ENCODE data around the gene TNIP3. TPM values are rescaled to one million over a fixed set of nuclear protein-coding genes. Genes with fewer than 3 reads are reported as not detected.

The TNIP3 gene
- total and polyA plus RNA-seq, 11 donors = 0.07 to 0.59 (median 0.14) TPM; not detected in 8

DNA sequence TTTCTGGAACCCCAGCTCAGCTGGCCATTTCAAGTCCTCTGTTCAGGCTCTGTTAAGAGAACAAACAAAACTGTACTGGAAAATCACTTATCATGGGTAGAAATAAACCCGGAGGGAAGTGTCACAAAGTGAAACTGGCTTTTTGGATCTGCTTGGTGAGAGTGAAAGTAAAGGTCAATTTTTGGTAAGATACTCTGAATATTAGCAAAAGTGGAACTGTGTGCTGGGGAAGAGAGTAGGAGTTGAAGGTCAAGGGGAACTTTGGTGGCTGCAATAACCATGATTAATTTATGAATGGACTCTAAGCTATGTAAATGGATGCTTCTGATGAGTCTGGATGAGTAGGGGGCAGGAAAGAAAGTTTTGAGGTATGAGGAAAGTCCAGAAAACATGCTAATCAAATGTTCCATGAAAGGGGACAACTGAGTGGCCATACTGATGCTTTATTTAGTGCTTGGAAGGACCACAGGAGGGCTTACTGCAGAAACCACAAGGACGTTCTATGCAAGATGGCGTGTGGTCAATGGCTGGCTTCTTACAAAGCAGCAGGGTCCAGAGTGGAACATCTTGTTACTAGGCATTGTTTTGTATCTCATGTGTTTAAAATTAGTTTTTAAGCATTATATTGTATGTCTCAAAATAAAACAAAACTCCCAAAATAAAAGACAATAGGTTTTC, 36.8 kb upstream of the TNIP3 start:
- intact Hi-C loops (cut with DNase I) = no loop called here
- H3K27ac ChIP-seq = peak overlapping the region in 1 of 12 donors; percentile 43
- ATAC-seq = no peak
- H3K4me1 ChIP-seq = peaks cover 0 to 15% (median 0%) of the 10 kb centered on the region in 12 donors
- H3K36me3 ChIP-seq = no peaks in the 10 kb centered on the region
- DNase-seq = no peak
- TF ChIP-seq, protein P1, sequence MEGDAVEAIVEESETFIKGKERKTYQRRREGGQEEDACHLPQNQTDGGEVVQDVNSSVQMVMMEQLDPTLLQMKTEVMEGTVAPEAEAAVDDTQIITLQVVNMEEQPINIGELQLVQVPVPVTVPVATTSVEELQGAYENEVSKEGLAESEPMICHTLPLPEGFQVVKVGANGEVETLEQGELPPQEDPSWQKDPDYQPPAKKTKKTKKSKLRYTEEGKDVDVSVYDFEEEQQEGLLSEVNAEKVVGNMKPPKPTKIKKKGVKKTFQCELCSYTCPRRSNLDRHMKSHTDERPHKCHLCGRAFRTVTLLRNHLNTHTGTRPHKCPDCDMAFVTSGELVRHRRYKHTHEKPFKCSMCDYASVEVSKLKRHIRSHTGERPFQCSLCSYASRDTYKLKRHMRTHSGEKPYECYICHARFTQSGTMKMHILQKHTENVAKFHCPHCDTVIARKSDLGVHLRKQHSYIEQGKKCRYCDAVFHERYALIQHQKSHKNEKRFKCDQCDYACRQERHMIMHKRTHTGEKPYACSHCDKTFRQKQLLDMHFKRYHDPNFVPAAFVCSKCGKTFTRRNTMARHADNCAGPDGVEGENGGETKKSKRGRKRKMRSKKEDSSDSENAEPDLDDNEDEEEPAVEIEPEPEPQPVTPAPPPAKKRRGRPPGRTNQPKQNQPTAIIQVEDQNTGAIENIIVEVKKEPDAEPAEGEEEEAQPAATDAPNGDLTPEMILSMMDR (IDR thresholded peaks at IDR 0.05) = no peak
- no peak for TF ChIP-seq POLR2A (IDR thresholded peaks at IDR 0.05)
- H3K4me3 ChIP-seq = no peak overlapping the region
- H3K27me3 ChIP-seq = peaks cover 0 to 3% (median 0%) of the 10 kb centered on the region in 9 donors
- H3K9me3 ChIP-seq = no peaks in the 10 kb centered on the region
- 77 to 82% (median 80%) methylated on average over 3 of the region's 3 CpGs for WGBS, 4 donors

DNA sequence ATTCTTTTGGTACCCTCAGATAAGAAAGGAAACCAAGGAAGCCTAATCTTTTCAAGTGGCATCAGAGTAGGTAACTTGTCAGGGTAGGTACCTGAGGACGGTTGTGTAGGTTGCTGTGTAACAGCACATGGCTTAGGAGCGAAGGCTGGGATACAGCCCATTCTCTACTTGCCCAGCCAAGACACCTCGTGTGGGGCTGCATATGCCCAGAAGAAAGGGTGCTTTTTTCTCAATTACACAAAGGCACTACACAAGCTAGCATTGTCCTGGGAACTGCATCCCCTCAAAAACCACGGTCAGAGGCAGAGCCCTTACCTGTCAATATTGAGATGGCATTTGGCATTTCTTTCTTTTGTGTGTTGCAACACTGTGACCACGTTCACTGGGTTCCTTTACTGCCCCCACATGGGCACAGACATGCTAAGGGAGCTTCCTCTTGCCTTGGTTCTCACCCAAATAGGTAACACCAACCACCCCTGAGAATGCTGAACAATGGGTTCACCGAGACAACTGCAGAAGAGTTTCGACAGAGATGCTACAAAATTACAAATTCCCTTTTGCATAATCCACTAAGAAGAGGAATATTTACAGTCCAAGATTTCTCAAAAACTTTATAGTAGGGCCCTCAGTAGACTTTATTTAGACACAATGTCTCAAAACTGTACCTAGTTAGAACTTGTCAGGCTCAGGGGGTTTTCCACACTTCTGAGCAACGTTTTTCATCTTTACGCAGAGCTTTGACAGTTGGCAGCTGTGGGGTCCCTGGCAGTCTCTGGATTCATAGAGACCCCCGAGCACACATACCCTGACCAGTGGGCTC, 35.8 kb upstream of the TNIP3 start:
- no peak for ATAC-seq
- peak overlapping the region in 1 of 12 donors; percentile 43 for H3K27ac ChIP-seq
- 79 to 85% (median 82%) methylated on average over 10 of the region's 10 CpGs for WGBS, 4 donors
- H3K36me3 ChIP-seq = no peaks in the 10 kb centered on the region
- DNase-seq = no peak
- no peak overlapping the region for H3K4me3 ChIP-seq
- H3K9me3 ChIP-seq = no peaks in the 10 kb centered on the region
- H3K4me1 ChIP-seq = peaks cover 0 to 15% (median 0%) of the 10 kb centered on the region in 12 donors
- intact Hi-C loops (cut with DNase I) = loop anchor here in 5 of 10 donors (10.0 kb wide), 3 partner anchors 455 to 535 kb away; no protein-coding TSS in a partner anchor
- no peaks in the 10 kb centered on the region for H3K27me3 ChIP-seq
- TF ChIP-seq, protein P1 (IDR thresholded peaks at IDR 0.05) = no peak
- TF ChIP-seq POLR2A (IDR thresholded peaks at IDR 0.05) = no peak

DNA sequence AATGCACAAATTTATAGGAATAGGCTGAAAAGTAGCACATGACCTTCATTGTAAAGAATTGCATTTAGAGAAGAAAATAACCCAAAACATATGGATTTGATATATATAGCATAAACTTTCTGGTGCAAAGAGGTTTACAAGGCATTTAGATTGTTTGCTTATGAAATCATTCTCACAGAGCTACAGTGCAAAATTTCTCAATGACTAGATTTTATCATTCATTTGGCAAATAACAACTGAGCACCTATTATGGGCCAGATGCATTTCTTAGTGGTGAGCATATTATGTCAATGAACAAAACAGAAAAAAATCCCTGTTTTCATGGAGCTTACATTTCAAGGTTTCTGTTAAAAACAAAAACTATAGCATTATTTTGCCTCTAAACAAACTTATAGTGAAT, 34.1 kb upstream of the TNIP3 start:
- DNase-seq (no peak), ATAC-seq (no peak)
- Histone ChIP-seq H3K27me3 (no peaks in the 10 kb centered on the region), H3K36me3 (no peaks in the 10 kb centered on the region), H3K4me3 (no peak overlapping the region), H3K9me3 (no peaks in the 10 kb centered on the region), H3K4me1 (peaks cover 0 to 15% (median 0%) of the 10 kb centered on the region in 12 donors), H3K27ac (no peak overlapping the region)
- intact Hi-C loops (cut with DNase I) = loop anchor here in 5 of 10 donors (10.0 kb wide), 3 partner anchors 457 to 537 kb away; no protein-coding TSS in a partner anchor
- TF ChIP-seq, protein P1 (IDR thresholded peaks at IDR 0.05) = no peak
- TF ChIP-seq POLR2A (IDR thresholded peaks at IDR 0.05) = no peak

DNA sequence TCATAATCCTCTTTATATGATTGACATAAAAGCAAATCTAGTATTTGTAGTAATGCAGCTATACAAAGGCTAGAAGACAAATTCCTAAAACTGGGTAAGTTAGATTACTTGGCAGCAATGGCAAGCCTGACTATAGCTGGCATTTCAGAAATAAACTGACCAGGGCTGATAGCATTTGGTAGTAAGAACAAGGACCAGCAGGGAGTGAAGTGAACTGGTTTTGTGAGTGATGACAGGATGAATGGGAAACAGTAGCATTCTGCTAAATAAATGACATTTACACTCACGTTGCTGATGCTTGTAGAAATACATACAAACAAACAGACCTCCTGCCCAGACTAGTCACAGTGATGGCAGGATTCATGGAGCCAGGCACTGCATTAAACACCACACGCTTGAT, 31.5 kb upstream of the TNIP3 start:
- H3K4me1 ChIP-seq = peaks cover 0 to 21% (median 0%) of the 10 kb centered on the region in 12 donors
- no peak overlapping the region for H3K4me3 ChIP-seq
- ATAC-seq (peak in 2 of 4 donors; percentile 47 to 58), DNase-seq (no peak)
- no peak overlapping the region for H3K27ac ChIP-seq
- no peaks in the 10 kb centered on the region for H3K9me3 ChIP-seq
- H3K27me3 ChIP-seq = peaks cover 0 to 5% (median 0%) of the 10 kb centered on the region in 9 donors
- no peaks in the 10 kb centered on the region for H3K36me3 ChIP-seq
- 23 to 46% (median 42%) methylated on average over 2 of the region's 2 CpGs for whole genome bisulfite sequencing, 4 donors
- TF ChIP-seq, protein P1 (IDR thresholded peaks at IDR 0.05) = no peak
- TF ChIP-seq POLR2A (IDR thresholded peaks at IDR 0.05) = no peak
- intact Hi-C loops (cut with DNase I) = loop anchor here in 6 of 10 donors (2.0 to 10.0 kb wide), 4 partner anchors 57 to 539 kb away; no protein-coding TSS in a partner anchor
